GM23338 (cell line): ENCODE measurements around the gene PKM. TPM values are rescaled to one million over a fixed set of nuclear protein-coding genes. Genes with fewer than 3 reads are reported as not detected.

Experiments used
- ETS1 ChIP-seq: IDR thresholded peaks from 2 replicates; pipeline ENCODE4 v1.6.1; 2016; ENCODE audit warnings: antibody characterized with exemption
- JUNB ChIP-seq: IDR thresholded peaks from one replicate; pipeline ENCODE4 v1.6.1; 2016; ENCODE audit warnings: antibody characterized with exemption; ENCODE audit not compliant: unreplicated experiment
- polyA plus RNA-seq: library from polyadenylated mRNA; unstranded; fragments of >200 nt; fragmentation: Nextera tagmentation; extraction: Ambion mirVana; gene quantifications from 2 replicates; pipeline ENCODE4 v1.2.1, GENCODE V29; 2016
- total RNA-seq: library from RNA; depleted of rRNA; stranded (reverse); fragments of >200 nt; shearing (Covaris generic); gene quantifications from 2 replicates; pipeline ENCODE4 v1.2.3, GENCODE V29; 2014; rRNA removed
- TF ChIP-seq, protein P1 (sequence below): fragments of 250-450 bp; sonication (Bioruptor Pico); IDR thresholded peaks from 2 replicates; pipeline ENCODE4 v1.5.0; 2020; ENCODE audit warnings: mild to moderate bottlenecking, moderate library complexity

Gene PKM
- total and polyA plus RNA-seq, 2 experiments from 2014 or later: 432 to 1,137 TPM

DNA sequence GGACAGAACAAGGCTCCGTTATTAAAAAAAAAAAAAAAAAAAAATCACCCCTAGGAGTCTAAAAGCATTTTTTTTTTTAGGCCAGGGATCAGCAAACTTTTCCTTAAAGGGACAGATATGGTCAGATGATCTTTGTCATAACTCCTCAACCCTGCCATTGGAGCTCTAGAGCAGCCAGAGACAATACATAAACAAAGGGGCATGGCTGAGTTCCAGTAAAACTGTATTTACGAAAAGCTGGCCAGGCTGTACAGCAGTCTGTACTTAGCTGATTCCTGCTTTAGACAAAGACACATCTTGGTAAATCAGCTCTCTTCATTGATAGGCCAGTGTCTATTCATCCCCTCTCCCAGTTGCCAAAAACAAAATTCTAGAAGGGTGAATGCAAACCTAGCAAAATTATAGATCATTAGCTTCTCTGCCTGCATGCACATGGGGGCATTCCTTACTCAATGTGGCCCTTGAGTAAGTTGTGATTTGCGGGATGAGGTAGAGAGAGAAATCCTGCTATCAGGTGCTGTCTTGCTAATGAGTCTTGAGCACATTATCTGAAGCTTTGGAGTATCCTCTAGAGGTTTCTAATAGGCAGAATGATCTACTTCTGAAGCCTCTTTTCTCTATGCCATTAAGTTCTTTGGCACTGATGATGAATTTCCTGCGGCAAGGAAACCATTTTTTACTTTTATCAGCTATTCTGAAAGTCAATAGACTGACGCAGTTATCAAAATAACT lies 77.6 kb downstream of the PKM start (continued):
- TF ChIP-seq, protein P1, sequence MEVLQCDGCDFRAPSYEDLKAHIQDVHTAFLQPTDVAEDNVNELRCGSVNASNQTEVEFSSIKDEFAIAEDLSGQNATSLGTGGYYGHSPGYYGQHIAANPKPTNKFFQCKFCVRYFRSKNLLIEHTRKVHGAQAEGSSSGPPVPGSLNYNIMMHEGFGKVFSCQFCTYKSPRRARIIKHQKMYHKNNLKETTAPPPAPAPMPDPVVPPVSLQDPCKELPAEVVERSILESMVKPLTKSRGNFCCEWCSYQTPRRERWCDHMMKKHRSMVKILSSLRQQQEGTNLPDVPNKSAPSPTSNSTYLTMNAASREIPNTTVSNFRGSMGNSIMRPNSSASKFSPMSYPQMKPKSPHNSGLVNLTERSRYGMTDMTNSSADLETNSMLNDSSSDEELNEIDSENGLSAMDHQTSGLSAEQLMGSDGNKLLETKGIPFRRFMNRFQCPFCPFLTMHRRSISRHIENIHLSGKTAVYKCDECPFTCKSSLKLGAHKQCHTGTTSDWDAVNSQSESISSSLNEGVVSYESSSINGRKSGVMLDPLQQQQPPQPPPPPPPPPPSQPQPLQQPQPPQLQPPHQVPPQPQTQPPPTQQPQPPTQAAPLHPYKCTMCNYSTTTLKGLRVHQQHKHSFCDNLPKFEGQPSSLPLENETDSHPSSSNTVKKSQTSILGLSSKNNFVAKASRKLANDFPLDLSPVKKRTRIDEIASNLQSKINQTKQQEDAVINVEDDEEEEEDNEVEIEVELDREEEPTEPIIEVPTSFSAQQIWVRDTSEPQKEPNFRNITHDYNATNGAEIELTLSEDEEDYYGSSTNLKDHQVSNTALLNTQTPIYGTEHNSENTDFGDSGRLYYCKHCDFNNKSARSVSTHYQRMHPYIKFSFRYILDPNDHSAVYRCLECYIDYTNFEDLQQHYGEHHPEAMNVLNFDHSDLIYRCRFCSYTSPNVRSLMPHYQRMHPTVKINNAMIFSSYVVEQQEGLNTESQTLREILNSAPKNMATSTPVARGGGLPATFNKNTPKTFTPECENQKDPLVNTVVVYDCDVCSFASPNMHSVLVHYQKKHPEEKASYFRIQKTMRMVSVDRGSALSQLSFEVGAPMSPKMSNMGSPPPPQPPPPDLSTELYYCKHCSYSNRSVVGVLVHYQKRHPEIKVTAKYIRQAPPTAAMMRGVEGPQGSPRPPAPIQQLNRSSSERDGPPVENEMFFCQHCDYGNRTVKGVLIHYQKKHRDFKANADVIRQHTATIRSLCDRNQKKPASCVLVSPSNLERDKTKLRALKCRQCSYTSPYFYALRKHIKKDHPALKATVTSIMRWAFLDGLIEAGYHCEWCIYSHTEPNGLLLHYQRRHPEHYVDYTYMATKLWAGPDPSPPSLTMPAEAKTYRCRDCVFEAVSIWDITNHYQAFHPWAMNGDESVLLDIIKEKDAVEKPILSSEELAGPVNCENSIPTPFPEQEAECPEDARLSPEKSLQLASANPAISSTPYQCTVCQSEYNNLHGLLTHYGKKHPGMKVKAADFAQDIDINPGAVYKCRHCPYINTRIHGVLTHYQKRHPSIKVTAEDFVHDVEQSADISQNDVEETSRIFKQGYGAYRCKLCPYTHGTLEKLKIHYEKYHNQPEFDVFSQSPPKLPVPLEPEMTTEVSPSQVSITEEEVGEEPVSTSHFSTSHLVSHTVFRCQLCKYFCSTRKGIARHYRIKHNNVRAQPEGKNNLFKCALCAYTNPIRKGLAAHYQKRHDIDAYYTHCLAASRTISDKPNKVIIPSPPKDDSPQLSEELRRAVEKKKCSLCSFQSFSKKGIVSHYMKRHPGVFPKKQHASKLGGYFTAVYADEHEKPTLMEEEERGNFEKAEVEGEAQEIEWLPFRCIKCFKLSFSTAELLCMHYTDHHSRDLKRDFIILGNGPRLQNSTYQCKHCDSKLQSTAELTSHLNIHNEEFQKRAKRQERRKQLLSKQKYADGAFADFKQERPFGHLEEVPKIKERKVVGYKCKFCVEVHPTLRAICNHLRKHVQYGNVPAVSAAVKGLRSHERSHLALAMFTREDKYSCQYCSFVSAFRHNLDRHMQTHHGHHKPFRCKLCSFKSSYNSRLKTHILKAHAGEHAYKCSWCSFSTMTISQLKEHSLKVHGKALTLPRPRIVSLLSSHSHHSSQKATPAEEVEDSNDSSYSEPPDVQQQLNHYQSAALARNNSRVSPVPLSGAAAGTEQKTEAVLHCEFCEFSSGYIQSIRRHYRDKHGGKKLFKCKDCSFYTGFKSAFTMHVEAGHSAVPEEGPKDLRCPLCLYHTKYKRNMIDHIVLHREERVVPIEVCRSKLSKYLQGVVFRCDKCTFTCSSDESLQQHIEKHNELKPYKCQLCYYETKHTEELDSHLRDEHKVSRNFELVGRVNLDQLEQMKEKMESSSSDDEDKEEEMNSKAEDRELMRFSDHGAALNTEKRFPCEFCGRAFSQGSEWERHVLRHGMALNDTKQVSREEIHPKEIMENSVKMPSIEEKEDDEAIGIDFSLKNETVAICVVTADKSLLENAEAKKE (CRISPR knock-in tag): no peak
- TF ChIP-seq JUNB: no peak
- no peak for TF ChIP-seq ETS1

Other genes with a start within 250 kb of the PKM start
- 30.2 and 32.8 TPM in 2 replicates for gene MYO9A, start 113.0 kb downstream of the PKM start, total RNA-seq
- gene MYO9A, start 113.0 kb downstream of the PKM start, polyA plus RNA-seq: 8.1 and 11.6 TPM in 2 replicates
- 4.9 and 7.7 TPM in 2 replicates for gene SENP8, start 112.8 kb downstream of the PKM start, total RNA-seq
- gene SENP8, start 112.8 kb downstream of the PKM start, polyA plus RNA-seq: 2.8 and 3.1 TPM in 2 replicates
- 2.8 and 3.3 TPM in 2 replicates for gene GRAMD2A, start 33.4 kb downstream of the PKM start, total RNA-seq
- 0.70 and 0.71 TPM in 2 replicates for gene GRAMD2A, start 33.4 kb downstream of the PKM start, polyA plus RNA-seq
- gene PARP6, start 41.4 kb upstream of the PKM start, total RNA-seq: 17.8 and 28.1 TPM in 2 replicates
- 18.3 and 27.6 TPM in 2 replicates for gene PARP6, start 41.4 kb upstream of the PKM start, polyA plus RNA-seq
- gene CELF6, start 89.0 kb upstream of the PKM start, total RNA-seq: 0.14 TPM in 1 of 2 replicates, not detected in the other
- not detected in 2 replicates for gene CELF6, start 89.0 kb upstream of the PKM start, polyA plus RNA-seq
- 41.0 and 43.8 TPM in 2 replicates for gene HEXA, start 144.8 kb upstream of the PKM start, total RNA-seq
- gene HEXA, start 144.8 kb upstream of the PKM start, polyA plus RNA-seq: 37.0 and 43.0 TPM in 2 replicates
- not detected in 2 replicates for gene TMEM202, start 167.1 kb upstream of the PKM start, total RNA-seq
- not detected in 2 replicates for gene TMEM202, start 167.1 kb upstream of the PKM start, polyA plus RNA-seq
- 48.6 and 55.3 TPM in 2 replicates for gene ARIH1, start 243.1 kb upstream of the PKM start, total RNA-seq
- 19.0 and 30.5 TPM in 2 replicates for gene ARIH1, start 243.1 kb upstream of the PKM start, polyA plus RNA-seq